GM21528 (cell line): ENCODE measurements around the gene SOWAHA.

Experiments used
- ATAC-seq: cut with Tn5 transposase; IDR thresholded peaks from one replicate; pipeline ENCODE4 v1.9.1; 2021; ENCODE audit warnings: mild to moderate bottlenecking, moderate library complexity; ENCODE audit not compliant: unreplicated experiment, low FRiP score

Gene SOWAHA

GRCh38 chr5:132825033-132825833 is 12.1 kb downstream of the SOWAHA start:
- ATAC-seq: no peak

GRCh38 chr5:132825834-132826391 is 12.8 kb downstream of the SOWAHA start:
- ATAC-seq: no peak

- no peak for ATAC-seq
Measured at GRCh38 chr5:132826424-132827082, 13.5 kb downstream of the SOWAHA start.

GRCh38 chr5:132827943-132828673 is 15.0 kb downstream of the SOWAHA start:
- ATAC-seq: no peak

GRCh38 chr5:132828846-132829494 is 15.9 kb downstream of the SOWAHA start:
- ATAC-seq: no peak

- peak; percentile 75 for ATAC-seq
Measured at GRCh38 chr5:132829742-132830435, 16.8 kb downstream of the SOWAHA start.

- peak; percentile 70 for ATAC-seq
Measured at GRCh38 chr5:132830436-132831094, 17.5 kb downstream of the SOWAHA start, which contains the start of gene SHROOM1. TSS of gene SHROOM1 (minus strand) at chr5:132830647. CDS start at chr5:132826140, 4,507 bp downstream.

GRCh38 chr5:132831095-132831860 is 18.2 kb downstream of the SOWAHA start:
- no peak for ATAC-seq

- no peak for ATAC-seq
Measured at GRCh38 chr5:132832612-132833011, 19.5 kb downstream of the SOWAHA start.

GRCh38 chr5:132834057-132834456 is 21.0 kb downstream of the SOWAHA start:
- no peak for ATAC-seq

- ATAC-seq: no peak
Measured at GRCh38 chr5:132836852-132837251, 23.8 kb downstream of the SOWAHA start.

- no peak for ATAC-seq
Measured at GRCh38 chr5:132837868-132838267, 24.8 kb downstream of the SOWAHA start.

- no peak for ATAC-seq
Measured at GRCh38 chr5:132838516-132839282, 25.6 kb downstream of the SOWAHA start.

GRCh38 chr5:132839426-132840301 is 26.6 kb downstream of the SOWAHA start:
- ATAC-seq: no peak

GRCh38 chr5:132840313-132840712 is 27.2 kb downstream of the SOWAHA start:
- no peak for ATAC-seq

- no peak for ATAC-seq
Measured at GRCh38 chr5:132840896-132841295, 27.8 kb downstream of the SOWAHA start.

GRCh38 chr5:132841305-132841704 is 28.2 kb downstream of the SOWAHA start:
- no peak for ATAC-seq
